ENCODE results near the gene GLYATL1B.

DNA sequence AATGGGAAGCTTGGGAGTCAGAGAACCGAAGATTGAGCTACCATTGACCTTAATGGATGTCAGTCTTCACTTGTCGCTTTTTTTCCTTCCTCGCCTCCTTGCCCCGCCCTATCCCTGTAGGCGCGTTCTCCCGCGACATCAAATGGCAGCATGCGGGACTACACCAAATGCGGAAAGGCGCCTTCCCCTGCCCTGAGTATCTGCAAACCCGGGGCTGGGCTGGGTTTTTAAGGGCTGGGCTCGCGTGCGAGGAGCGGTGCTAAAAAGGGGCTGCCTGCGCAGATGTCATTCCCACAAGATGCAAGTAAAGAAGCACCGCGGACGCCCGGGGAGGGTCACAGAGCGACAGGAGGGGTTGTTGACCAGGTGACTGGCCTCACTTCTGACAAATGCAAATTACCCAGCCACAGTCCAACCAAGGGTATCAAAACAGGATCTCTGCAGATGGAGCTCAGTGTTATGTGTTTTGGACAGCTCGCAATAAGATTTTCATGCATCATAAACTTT is 16.2 kb downstream of the GLYATL1B start:
- TF ChIP-seq SIN3A (IDR thresholded peaks at IDR 0.05; ENCODE audit: borderline replicate concordance, insufficient read depth, low read length), result no peak
- TF ChIP-seq POLR2AphosphoS5 (IDR thresholded peaks at IDR 0.05; ENCODE audit: low read depth, low read length), result no peak

All from PFSK-1 (cell line).